CD14-positive monocyte (primary cell): ENCODE results near the gene CMSS1. TPM values are rescaled to one million over a fixed set of nuclear protein-coding genes. Genes with fewer than 3 reads are reported as not detected.

Source experiments
- DNase-seq, 3 donors: peaks; one replicate each; pipeline ENCODE4 v3.0.0-alpha.2; 2011 to 2022
- H2AFZ ChIP-seq: 2 replicates; pipeline ENCODE4 v1.6.0; 2012; ENCODE audit warnings: mild to moderate bottlenecking, low read depth, low read length, inconsistent platforms; ENCODE audit not compliant: insufficient read depth, poor library complexity, severe bottlenecking
- H3K27ac ChIP-seq, 2 donors: 1 replicate in 1 of 2; 2 replicates in 1 of 2; pipeline ENCODE4 v1.5.1; 2012 to 2013; ENCODE audit warnings: low read length in 2 of 2, control low read depth in 1 of 2, inconsistent platforms in 1 of 2, low read depth in 1 of 2, mild to moderate bottlenecking in 1 of 2
- H3K27me3 ChIP-seq, 2 donors: one replicate each; pipeline versions ENCODE4 v1.6.0 to v1.6.1; 2011 to 2013; ENCODE audit warnings: low read length in 2 of 2; ENCODE audit not compliant: control insufficient read depth in 2 of 2, insufficient read depth in 2 of 2
- H3K36me3 ChIP-seq, 2 donors: replicated peaks in 1 of 2; 1 replicate in 1 of 2; 2 replicates in 1 of 2; pipeline versions ENCODE4 v1.5.1 to v1.6.1; 2012 to 2013; ENCODE audit warnings: low read length in 2 of 2, control low read depth in 1 of 2, inconsistent platforms in 1 of 2, mild to moderate bottlenecking in 1 of 2; ENCODE audit not compliant: insufficient read depth in 2 of 2, control insufficient read depth in 1 of 2
- H3K4me1 ChIP-seq, 2 donors: 1 replicate in 1 of 2; 2 replicates in 1 of 2; pipeline versions ENCODE4 v1.5.1 to v1.6.1; 2012 to 2013; ENCODE audit warnings: low read length in 2 of 2, control low read depth in 1 of 2, inconsistent platforms in 1 of 2, mild to moderate bottlenecking in 1 of 2, moderate library complexity in 1 of 2; ENCODE audit not compliant: insufficient read depth in 2 of 2, control insufficient read depth in 1 of 2
- H3K4me2 ChIP-seq: replicated peaks from 2 replicates; pipeline ENCODE3; 2012; ENCODE audit warnings: low read length, moderate library complexity, mild to moderate bottlenecking; ENCODE audit not compliant: poor library complexity, severe bottlenecking; ENCODE audit errors: extremely low read depth
- H3K4me3 ChIP-seq, 3 experiments: fragments of 200-600 bp in 1 of 3; sonication (generic) in 1 of 3; replicated peaks in 1 of 3; 1 replicate in 2 of 3; 2 replicates in 1 of 3; pipeline ENCODE4 v1.5.1; 2011 to 2013; ENCODE audit warnings: low read length in 3 of 3, mild to moderate bottlenecking in 3 of 3, control low read depth in 2 of 3, low read depth in 2 of 3, inconsistent platforms in 1 of 3, moderate library complexity in 1 of 3
- H3K79me2 ChIP-seq: 2 replicates; pipeline ENCODE4 v1.6.0; 2012; ENCODE audit warnings: mild to moderate bottlenecking, control low read depth, inconsistent platforms, low read length, moderate library complexity; ENCODE audit not compliant: insufficient read depth
- H3K9ac ChIP-seq: 2 replicates; pipeline ENCODE4 v1.6.0; 2017; ENCODE audit warnings: low read length, mild to moderate bottlenecking; ENCODE audit not compliant: insufficient read depth, poor library complexity, severe bottlenecking
- H3K9me3 ChIP-seq, 2 donors: replicated peaks in 1 of 2; 1 replicate in 1 of 2; 2 replicates in 1 of 2; pipeline versions ENCODE4 v1.5.1 to v1.6.1; 2012 to 2013; ENCODE audit warnings: low read length in 2 of 2, control low read depth in 1 of 2; ENCODE audit not compliant: control insufficient read depth in 1 of 2, insufficient read depth in 1 of 2
- H4K20me1 ChIP-seq: 2 replicates; pipeline ENCODE4 v1.6.0; 2012; ENCODE audit warnings: mild to moderate bottlenecking, low read length, control low read depth, moderate library complexity; ENCODE audit not compliant: insufficient read depth
- H3K27ac Mint-ChIP-seq, 7 donors: one replicate each; pipeline ENCODE4 v1.8.0; 2020; ENCODE audit warnings: mild to moderate bottlenecking in 7 of 7, mixed read lengths in 7 of 7, moderate library complexity in 6 of 7, inconsistent platforms in 2 of 7
- H3K27me3 Mint-ChIP-seq, 3 donors: one replicate each; pipeline ENCODE4 v1.8.0; 2021 to 2022; ENCODE audit warnings: low read depth in 3 of 3, mild to moderate bottlenecking in 3 of 3, mixed read lengths in 3 of 3, moderate library complexity in 3 of 3, inconsistent platforms in 1 of 3
- H3K36me3 Mint-ChIP-seq, 2 donors: one replicate each; pipeline ENCODE4 v1.8.0; 2020; ENCODE audit warnings: mixed read lengths in 2 of 2, inconsistent platforms in 1 of 2, mild to moderate bottlenecking in 1 of 2
- H3K4me1 Mint-ChIP-seq: one replicate; pipeline ENCODE4 v1.8.0; 2020; ENCODE audit warnings: mild to moderate bottlenecking, mixed read lengths
- H3K4me3 Mint-ChIP-seq, 2 donors: one replicate each; pipeline ENCODE4 v1.8.0; 2020; ENCODE audit warnings: mild to moderate bottlenecking in 2 of 2, mixed read lengths in 2 of 2, moderate library complexity in 1 of 2
- H3K9me3 Mint-ChIP-seq, 7 donors: one replicate each; pipeline ENCODE4 v1.8.0; 2020 to 2022; ENCODE audit warnings: mixed read lengths in 7 of 7, mild to moderate bottlenecking in 6 of 7, moderate library complexity in 6 of 7, inconsistent platforms in 2 of 7
- CTCF ChIP-seq: fragments of 200-600 bp; IDR thresholded peaks from one replicate; pipeline ENCODE4 v1.8.0; 2022; ENCODE audit warnings: antibody characterized with exemption, mild to moderate bottlenecking
- whole genome bisulfite sequencing: methylation state at CpG from one replicate; pipeline ENCODE4 v1.1.5; 2013; ENCODE audit warnings: missing lambda C conversion rate; ENCODE audit not compliant: insufficient coverage; 5-methylcytosine and 5-hydroxymethylcytosine counted together
- intact Hi-C, 2 donors: fragments of 100-400 bp; cut with micrococcal nuclease; formaldehyde crosslinking; loops; one replicate each; pipeline versions ENCODE4 v1.15.0 to v1.15.1; 2023
- polyA plus RNA-seq, 3 donors: library from polyadenylated mRNA; depleted of rRNA in 1 of 3; unstranded in 2 of 3; stranded (reverse) in 1 of 3; fragments of 300-500 nt in 2 of 3; fragments of >200 nt in 1 of 3; fragmentation: Illumina TruSeq in 2 of 3; gene quantifications; 1 replicate in 2 of 3; 2 replicates in 1 of 3; pipeline ENCODE4 v1.2.3, GENCODE V29; 2012 to 2021

CMSS1 gene
- polyA plus RNA-seq, 3 donors: 1.1 to 3.6 (median 2.2) TPM

GRCh38 chr3:100165926-100166550 lies 348.4 kb downstream of the CMSS1 start:
- H3K4me3 ChIP-seq: no peak overlapping the region
- no CpG with 5 or more reads among the region's 2 CpGs for WGBS
- H3K9me3 Mint-ChIP-seq: no peaks in the 10 kb centered on the region

GRCh38 chr3:100169201-100169920 lies 351.7 kb downstream of the CMSS1 start:
- no peaks in the 10 kb centered on the region for H3K36me3 ChIP-seq
- Mint-ChIP-seq H3K4me1 (peaks cover 2% of the 10 kb centered on the region), H3K36me3 (peaks cover 3 to 9% of the 10 kb centered on the region in 2 donors), H3K4me3 (no peak overlapping the region), H3K27me3 (peaks cover 0 to 1% (median 0%) of the 10 kb centered on the region in 3 donors), H3K27ac (no peak overlapping the region), H3K9me3 (no peaks in the 10 kb centered on the region)
- H3K4me1 ChIP-seq: no peaks in the 10 kb centered on the region
- H3K79me2 ChIP-seq: no peaks in the 10 kb centered on the region
- no peak overlapping the region for H3K27ac ChIP-seq
- no peak overlapping the region for H2AFZ ChIP-seq
- 33% methylated on average over 1 of the region's 4 CpGs for WGBS
- intact Hi-C loops: no loop called here
- no peak overlapping the region for H3K4me3 ChIP-seq
- no peak overlapping the region for H3K9ac ChIP-seq
- H3K9me3 ChIP-seq: no peaks in the 10 kb centered on the region
- no peak overlapping the region for H3K4me2 ChIP-seq
- DNase-seq: no peak
- TF ChIP-seq CTCF: no peak
- no peaks in the 10 kb centered on the region for H4K20me1 ChIP-seq
- H3K27me3 ChIP-seq: no peaks in the 10 kb centered on the region

More at GRCh38 chr3:100165926-100166550, 348.4 kb downstream of the CMSS1 start:
- H3K4me2 ChIP-seq: no peak overlapping the region
- no peaks in the 10 kb centered on the region for H4K20me1 ChIP-seq
- H3K4me1 ChIP-seq: no peaks in the 10 kb centered on the region
- no peak overlapping the region for H2AFZ ChIP-seq
- peaks cover 2% of the 10 kb centered on the region for H3K4me1 Mint-ChIP-seq
- intact Hi-C loops: no loop called here
- TF ChIP-seq CTCF: no peak
- no peak overlapping the region for H3K4me3 Mint-ChIP-seq
- no peaks in the 10 kb centered on the region for H3K27me3 Mint-ChIP-seq
- H3K79me2 ChIP-seq: no peaks in the 10 kb centered on the region
- no peaks in the 10 kb centered on the region for H3K36me3 ChIP-seq
- no peaks in the 10 kb centered on the region for H3K27me3 ChIP-seq
- peaks cover 0 to 6% of the 10 kb centered on the region in 2 donors for H3K36me3 Mint-ChIP-seq
- no peak for DNase-seq
- H3K27ac ChIP-seq: no peak overlapping the region
- H3K27ac Mint-ChIP-seq: no peak overlapping the region
- no peaks in the 10 kb centered on the region for H3K9me3 ChIP-seq
- no peak overlapping the region for H3K9ac ChIP-seq
